Measurements from ENCODE around the gene FOS.

DNA sequence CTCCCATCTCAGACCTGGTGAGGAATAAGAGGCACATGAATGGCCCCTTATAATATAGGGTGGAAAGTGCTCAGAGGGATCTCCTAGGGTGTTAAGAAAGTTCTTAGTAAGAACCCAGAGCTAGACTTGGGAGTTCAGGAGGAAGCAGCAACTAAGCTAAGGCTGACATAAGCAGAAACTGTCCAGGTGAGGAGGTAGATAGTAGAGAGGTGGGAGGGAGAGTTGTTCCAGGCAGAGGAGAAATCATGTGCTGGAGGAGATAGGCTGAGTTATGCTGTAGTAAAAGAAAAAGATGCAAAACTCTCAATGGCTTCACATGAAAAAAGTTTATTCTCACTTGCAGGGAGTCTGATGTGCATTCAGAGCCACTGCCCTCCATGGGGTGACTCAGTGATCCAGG is 50.7 kb downstream of the FOS start:
- TF ChIP-seq TARDBP (IDR thresholded peaks at IDR 0.05) (no peak), SP1 (IDR thresholded peaks at IDR 0.05) (no peak), FOXK2 (IDR thresholded peaks at IDR 0.05) (no peak), BHLHE40 (IDR thresholded peaks at IDR 0.05; ENCODE audit: borderline replicate concordance) (no peak)
